ENCODE results near the gene ZCCHC9.

ZCCHC9 gene

GRCh38 chr5:81314581-81314980 is 13.2 kb downstream of the ZCCHC9 start:
- Histone ChIP-seq H3K4me3 (no peak overlapping the region), H3K27ac (no peak overlapping the region), H3K9me3 (ENCODE audit: low read depth, low read length) (no peaks in the 10 kb centered on the region; the same call in 1 of the 2 replicates), H3K36me3 (ENCODE audit: insufficient read depth, low read length) (peaks cover 24% of the 10 kb centered on the region; the same call in 1 of the 2 replicates), H3K9ac (ENCODE audit: insufficient read length) (no peak overlapping the region)
- DNase-seq (ENCODE audit: low read depth, low spot score) = no peak
- TF ChIP-seq EZH2 (IDR thresholded peaks at IDR 0.05) (no peak), FOXP2 (optimal IDR thresholded peaks at IDR 0.05; ENCODE audit: control extremely low read depth, extremely low read length, insufficient read depth) (no peak), POLR2AphosphoS5 (IDR thresholded peaks at IDR 0.05; ENCODE audit: borderline replicate concordance, low read depth, low read length) (no peak)

GRCh38 chr5:81315336-81315735 is 13.9 kb downstream of the ZCCHC9 start:
- no peak overlapping the region for H3K27ac ChIP-seq
- DNase-seq (ENCODE audit: low read depth, low spot score) = no peak
- no peaks in the 10 kb centered on the region; the same call in 1 of the 2 replicates for H3K9me3 ChIP-seq (ENCODE audit: low read depth, low read length)
- H3K9ac ChIP-seq (ENCODE audit: insufficient read length) = no peak overlapping the region
- H3K4me3 ChIP-seq = no peak overlapping the region
- TF ChIP-seq EZH2 (IDR thresholded peaks at IDR 0.05) = no peak
- peaks cover 24% of the 10 kb centered on the region; the same call in 1 of the 2 replicates for H3K36me3 ChIP-seq (ENCODE audit: insufficient read depth, low read length)

- TF ChIP-seq FOXP2 (optimal IDR thresholded peaks at IDR 0.05; ENCODE audit: control extremely low read depth, extremely low read length, insufficient read depth) = no peak
- Histone ChIP-seq H3K27ac (no peak overlapping the region), H3K36me3 (ENCODE audit: insufficient read depth, low read length) (peaks cover 24% of the 10 kb centered on the region; the same call in 1 of the 2 replicates), H3K9me3 (ENCODE audit: low read depth, low read length) (no peaks in the 10 kb centered on the region; the same call in 1 of the 2 replicates), H3K9ac (ENCODE audit: insufficient read length) (no peak overlapping the region), H3K4me3 (no peak overlapping the region)
- no peak for DNase-seq (ENCODE audit: low read depth, low spot score)
Measured at GRCh38 chr5:81315830-81316229, 14.4 kb downstream of the ZCCHC9 start.

- Histone ChIP-seq H3K4me3 (no peak overlapping the region), H3K9me3 (ENCODE audit: low read depth, low read length) (no peaks in the 10 kb centered on the region; the same call in 1 of the 2 replicates), H3K9ac (ENCODE audit: insufficient read length) (no peak overlapping the region), H3K27ac (no peak overlapping the region), H3K36me3 (ENCODE audit: insufficient read depth, low read length) (peaks cover 20% of the 10 kb centered on the region; the same call in 1 of the 2 replicates)
- TF ChIP-seq FOXP2 (optimal IDR thresholded peaks at IDR 0.05; ENCODE audit: control extremely low read depth, extremely low read length, insufficient read depth) = no peak
- no peak for TF ChIP-seq EZH2 (IDR thresholded peaks at IDR 0.05)
- no peak for TF ChIP-seq POLR2AphosphoS5 (IDR thresholded peaks at IDR 0.05; ENCODE audit: borderline replicate concordance, low read depth, low read length)
- DNase-seq (ENCODE audit: low read depth, low spot score) = no peak
Measured at GRCh38 chr5:81316571-81316970, 15.2 kb downstream of the ZCCHC9 start.

GRCh38 chr5:81317536-81317935 is 16.1 kb downstream of the ZCCHC9 start:
- Histone ChIP-seq H3K9ac (ENCODE audit: insufficient read length) (no peak overlapping the region), H3K36me3 (ENCODE audit: insufficient read depth, low read length) (peaks cover 10% of the 10 kb centered on the region; the same call in 1 of the 2 replicates), H3K9me3 (ENCODE audit: low read depth, low read length) (no peaks in the 10 kb centered on the region; the same call in 1 of the 2 replicates), H3K4me3 (no peak overlapping the region), H3K27ac (no peak overlapping the region)
- TF ChIP-seq EZH2 (IDR thresholded peaks at IDR 0.05) (no peak), POLR2AphosphoS5 (IDR thresholded peaks at IDR 0.05; ENCODE audit: borderline replicate concordance, low read depth, low read length) (no peak), FOXP2 (optimal IDR thresholded peaks at IDR 0.05; ENCODE audit: control extremely low read depth, extremely low read length, insufficient read depth) (no peak)
- no peak for DNase-seq (ENCODE audit: low read depth, low spot score)

GRCh38 chr5:81326554-81326953 is 25.2 kb downstream of the ZCCHC9 start:
- no peak for TF ChIP-seq EZH2 (IDR thresholded peaks at IDR 0.05)
- no peak for TF ChIP-seq POLR2AphosphoS5 (IDR thresholded peaks at IDR 0.05; ENCODE audit: borderline replicate concordance, low read depth, low read length)
- TF ChIP-seq FOXP2 (optimal IDR thresholded peaks at IDR 0.05; ENCODE audit: control extremely low read depth, extremely low read length, insufficient read depth) = no peak
- no peak overlapping the region for H3K27ac ChIP-seq
- DNase-seq (ENCODE audit: low read depth, low spot score) = no peak

GRCh38 chr5:81334304-81335061 is 33.1 kb downstream of the ZCCHC9 start:
- no peak for TF ChIP-seq FOXP2 (optimal IDR thresholded peaks at IDR 0.05; ENCODE audit: control extremely low read depth, extremely low read length, insufficient read depth)
- no peak for TF ChIP-seq EZH2 (IDR thresholded peaks at IDR 0.05)
- TF ChIP-seq POLR2AphosphoS5 (IDR thresholded peaks at IDR 0.05; ENCODE audit: borderline replicate concordance, low read depth, low read length) = no peak
- Histone ChIP-seq H3K36me3 (ENCODE audit: insufficient read depth, low read length) (no peaks in the 10 kb centered on the region), H3K9ac (ENCODE audit: insufficient read length) (no peak overlapping the region), H3K4me3 (no peak overlapping the region), H3K9me3 (ENCODE audit: low read depth, low read length) (no peaks in the 10 kb centered on the region), H3K27ac (no peak overlapping the region)
- no peak for DNase-seq (ENCODE audit: low read depth, low spot score)

More at GRCh38 chr5:81326554-81326953, 25.2 kb downstream of the ZCCHC9 start:
- Histone ChIP-seq H3K4me3 (no peak overlapping the region), H3K9me3 (ENCODE audit: low read depth, low read length) (no peaks in the 10 kb centered on the region), H3K36me3 (ENCODE audit: insufficient read depth, low read length) (no peaks in the 10 kb centered on the region), H3K9ac (ENCODE audit: insufficient read length) (no peak overlapping the region)

- DNase-seq (ENCODE audit: low read depth, low spot score) = no peak
- Histone ChIP-seq H3K36me3 (ENCODE audit: insufficient read depth, low read length) (no peaks in the 10 kb centered on the region), H3K4me3 (no peak overlapping the region), H3K9me3 (ENCODE audit: low read depth, low read length) (no peaks in the 10 kb centered on the region), H3K27ac (no peak overlapping the region), H3K9ac (ENCODE audit: insufficient read length) (no peak overlapping the region)
- no peak for TF ChIP-seq POLR2AphosphoS5 (IDR thresholded peaks at IDR 0.05; ENCODE audit: borderline replicate concordance, low read depth, low read length)
Measured at GRCh38 chr5:81335946-81336345, 34.6 kb downstream of the ZCCHC9 start.

GRCh38 chr5:81336556-81336955 is 35.2 kb downstream of the ZCCHC9 start:
- H3K27ac ChIP-seq = no peak overlapping the region
- TF ChIP-seq EZH2 (IDR thresholded peaks at IDR 0.05) (no peak), POLR2AphosphoS5 (IDR thresholded peaks at IDR 0.05; ENCODE audit: borderline replicate concordance, low read depth, low read length) (no peak), FOXP2 (optimal IDR thresholded peaks at IDR 0.05; ENCODE audit: control extremely low read depth, extremely low read length, insufficient read depth) (no peak)
- no peaks in the 10 kb centered on the region for H3K36me3 ChIP-seq (ENCODE audit: insufficient read depth, low read length)
- H3K4me3 ChIP-seq = no peak overlapping the region
- H3K9me3 ChIP-seq (ENCODE audit: low read depth, low read length) = no peaks in the 10 kb centered on the region
- H3K9ac ChIP-seq (ENCODE audit: insufficient read length) = no peak overlapping the region
- DNase-seq (ENCODE audit: low read depth, low spot score) = no peak

Measured in SK-N-MC (cell line).